ENCODE measurements around the gene ZC3H7B.
A peak's percentile ranks its signal among the peaks of the same experiment; 100 is the strongest.
"Not testable (repeated sequence)": the region's sequence is repeated elsewhere in the genome, so short reads cannot be mapped to it uniquely, and the experiment has no call there.

Gene ZC3H7B

GRCh38 chr22:41301085-41302020 is at the start of gene ZC3H7B:
TSS of gene ZC3H7B (plus strand) at chr22:41301525. CDS start at chr22:41320661, 19,136 bp downstream.
- DNase-seq: peak; percentile 78

- no peak for DNase-seq
Observed at GRCh38 chr22:41252365-41252764, 49.0 kb upstream of the ZC3H7B start.

GRCh38 chr22:41254230-41254629 is 47.1 kb upstream of the ZC3H7B start:
- DNase-seq: no peak

GRCh38 chr22:41256254-41257253 is 44.8 kb upstream of the ZC3H7B start:
- DNase-seq: no peak

- no peak for DNase-seq
Observed at GRCh38 chr22:41257696-41258095, 43.6 kb upstream of the ZC3H7B start.

- not testable (repeated sequence) for DNase-seq
Observed at GRCh38 chr22:41259756-41260155, 41.6 kb upstream of the ZC3H7B start.

- no peak for DNase-seq
Observed at GRCh38 chr22:41260871-41261270, 40.5 kb upstream of the ZC3H7B start.

- DNase-seq: no peak
Observed at GRCh38 chr22:41261541-41262249, 39.6 kb upstream of the ZC3H7B start.

GRCh38 chr22:41262250-41262765 is 39.0 kb upstream of the ZC3H7B start:
- DNase-seq: no peak

- DNase-seq: no peak
Observed at GRCh38 chr22:41263704-41264103, 37.6 kb upstream of the ZC3H7B start.

- no peak for DNase-seq
Observed at GRCh38 chr22:41264408-41264941, 36.9 kb upstream of the ZC3H7B start.

GRCh38 chr22:41267958-41268357 is 33.4 kb upstream of the ZC3H7B start:
- no peak for DNase-seq

GRCh38 chr22:41271787-41272186 is 29.5 kb upstream of the ZC3H7B start:
- no peak for DNase-seq

GRCh38 chr22:41273128-41273527 is 28.2 kb upstream of the ZC3H7B start:
- DNase-seq: no peak

GRCh38 chr22:41274856-41275255 is 26.5 kb upstream of the ZC3H7B start:
- no peak for DNase-seq

- no peak for DNase-seq
Observed at GRCh38 chr22:41280065-41280464, 21.3 kb upstream of the ZC3H7B start.

GRCh38 chr22:41280854-41281253 is 20.5 kb upstream of the ZC3H7B start:
- DNase-seq: no peak

- DNase-seq: no peak
Observed at GRCh38 chr22:41284465-41284864, 16.9 kb upstream of the ZC3H7B start.

GRCh38 chr22:41285441-41285819 is 15.9 kb upstream of the ZC3H7B start:
- peak; percentile 43 for DNase-seq

GRCh38 chr22:41285820-41286638 is 15.3 kb upstream of the ZC3H7B start, which contains the start of gene RANGAP1:
TSS of gene RANGAP1 (minus strand) at chr22:41286187. CDS start at chr22:41281044, 5,143 bp downstream.
- peak; percentile 98 for DNase-seq

- DNase-seq: no peak
Observed at GRCh38 chr22:41286639-41287091, 14.7 kb upstream of the ZC3H7B start.

All from NCI-H345 (cell line).